Transverse colon (tissue), 4 donors: ENCODE results near the gene HNRNPH3.

ENCODE experiments used
- CTCF ChIP-seq, 5 experiments: fragments of 200-600 bp in 3 of 5; fragments of 450-650 bp in 2 of 5; sonication (generic) in 3 of 5; IDR thresholded peaks; 1 replicate in 2 of 5; 2 replicates in 3 of 5; pipeline ENCODE4 v1.5.1; 2016 to 2017; ENCODE audit warnings: antibody characterized with exemption in 5 of 5, inconsistent platforms in 3 of 5, mild to moderate bottlenecking in 2 of 5, moderate library complexity in 1 of 5
- EP300 ChIP-seq: sonication (generic); formaldehyde crosslinking; IDR thresholded peaks from one replicate; pipeline ENCODE4 v1.6.1; 2017; ENCODE audit warnings: antibody characterized with exemption, low read depth
- POLR2A ChIP-seq: fragments of 450-650 bp; IDR thresholded peaks from one replicate; pipeline ENCODE4 v1.6.1; 2016; ENCODE audit warnings: antibody characterized with exemption, mild to moderate bottlenecking, moderate library complexity
- POLR2AphosphoS5 ChIP-seq, 3 donors: sonication (generic); formaldehyde crosslinking; IDR thresholded peaks; one replicate each; pipeline ENCODE4 v1.6.1; 2016; ENCODE audit warnings: antibody characterized with exemption in 3 of 3

DNA sequence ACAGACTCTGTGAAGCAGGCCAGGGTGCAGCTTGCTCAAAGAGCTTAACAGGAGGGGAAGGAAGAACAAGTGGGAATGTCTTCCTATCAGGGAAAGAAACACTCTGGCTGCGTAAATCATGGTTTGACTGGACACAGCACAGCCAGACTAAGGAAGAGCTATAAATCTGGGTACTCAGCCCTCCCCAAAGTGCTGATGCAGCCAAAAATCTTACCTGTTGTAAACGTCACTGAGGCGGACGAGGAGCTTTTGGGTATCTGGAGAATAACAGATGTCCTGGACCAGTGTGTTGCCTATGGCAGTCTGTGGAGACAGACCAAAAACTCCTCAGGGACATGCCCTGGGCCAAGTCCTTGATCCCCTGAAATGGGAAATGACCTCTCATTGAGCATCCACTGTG lies 43.1 kb upstream of the HNRNPH3 start:
- no peak for TF ChIP-seq POLR2AphosphoS5 (IDR thresholded peaks at IDR 0.05)
- TF ChIP-seq CTCF (IDR thresholded peaks at IDR 0.05), result no peak
- no peak for TF ChIP-seq POLR2A
- TF ChIP-seq EP300, result no peak
